Central memory CD8-positive, alpha-beta T cell (primary cell): ENCODE results near the gene AEBP1.
"Not testable (repeated sequence)": the region's sequence is repeated elsewhere in the genome, so short reads cannot be mapped to it uniquely, and the experiment has no call there.

Experiments used
- ATAC-seq: fragments of 150-1000 bp; cut with Tn5 transposase; replicated peaks from 2 replicates; pipeline ENCODE4 v1.10.0; 2022; ENCODE audit warnings: mild to moderate bottlenecking, moderate FRiP score, moderate number of reproducible peaks; ENCODE audit not compliant: poor library complexity, severe bottlenecking; ENCODE audit errors: extremely low read depth
- DNase-seq, 2 donors: peaks; one replicate each; pipeline ENCODE4 v3.0.0; 2021; ENCODE audit warnings: low spot score in 2 of 2
- H3K27ac Mint-ChIP-seq: one replicate; pipeline ENCODE4 v1.8.0; 2022; ENCODE audit warnings: low read depth, mild to moderate bottlenecking, moderate library complexity, mixed read lengths
- H3K27me3 Mint-ChIP-seq: one replicate; pipeline ENCODE4 v1.8.0; 2022; ENCODE audit warnings: mixed read lengths
- H3K36me3 Mint-ChIP-seq: one replicate; pipeline ENCODE4 v1.8.0; 2022; ENCODE audit warnings: mild to moderate bottlenecking, moderate library complexity, mixed read lengths; ENCODE audit not compliant: insufficient read depth
- H3K4me1 Mint-ChIP-seq: one replicate; pipeline ENCODE4 v1.8.0; 2022; ENCODE audit warnings: mixed read lengths
- H3K4me3 Mint-ChIP-seq: one replicate; pipeline ENCODE4 v1.8.0; 2022; ENCODE audit warnings: mild to moderate bottlenecking, moderate library complexity, mixed read lengths
- H3K9me3 Mint-ChIP-seq: one replicate; pipeline ENCODE4 v1.8.0; 2022; ENCODE audit warnings: mixed read lengths

Gene AEBP1

DNA sequence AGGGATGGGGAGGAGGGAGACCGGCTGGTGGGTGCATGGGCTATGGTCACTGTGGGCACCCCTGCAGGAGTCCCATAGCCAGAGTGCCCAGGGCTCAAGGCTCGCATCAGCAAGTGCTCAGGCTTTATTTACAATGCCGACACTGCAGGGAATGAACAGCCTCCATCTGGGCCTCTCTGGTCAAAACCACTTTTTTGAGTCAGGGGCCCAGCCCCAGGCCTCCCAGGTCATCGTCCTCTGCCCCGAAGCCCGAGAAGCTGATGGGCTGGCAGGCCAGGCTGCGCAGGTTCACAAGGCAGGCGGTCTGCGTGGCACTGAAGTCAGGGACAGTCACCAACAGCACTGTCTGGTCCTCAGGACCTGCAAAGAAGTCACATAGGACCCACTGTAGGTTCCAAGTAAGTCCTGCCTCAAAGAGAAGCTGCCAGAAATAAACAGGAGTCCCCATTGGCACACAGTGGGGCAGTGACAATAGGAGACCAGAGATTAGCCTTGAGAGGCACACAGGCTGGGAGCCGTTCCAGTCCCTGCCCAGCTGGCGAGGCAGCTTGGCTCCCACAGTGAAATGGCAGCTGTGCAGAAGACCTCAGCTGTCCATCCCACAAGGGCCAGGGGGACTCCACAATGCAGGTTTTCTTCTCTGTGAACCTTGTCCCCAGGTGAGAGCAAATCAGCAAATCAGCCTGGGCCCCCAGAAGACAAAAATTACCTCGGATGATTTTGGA, 10.6 kb downstream of the AEBP1 start:
- H3K27me3 Mint-ChIP-seq = no peaks in the 10 kb centered on the region
- H3K4me3 Mint-ChIP-seq = no peak overlapping the region
- no peak for ATAC-seq
- H3K9me3 Mint-ChIP-seq = no peaks in the 10 kb centered on the region
- H3K4me1 Mint-ChIP-seq = peaks cover 2% of the 10 kb centered on the region
- peaks cover 8% of the 10 kb centered on the region for H3K36me3 Mint-ChIP-seq
- no peak overlapping the region for H3K27ac Mint-ChIP-seq
- DNase-seq = no peak

- Mint-ChIP-seq H3K9me3 (no peaks in the 10 kb centered on the region), H3K27me3 (no peaks in the 10 kb centered on the region), H3K27ac (no peak overlapping the region), H3K4me1 (peaks cover 8% of the 10 kb centered on the region), H3K36me3 (peaks cover 9% of the 10 kb centered on the region), H3K4me3 (no peak overlapping the region)
- ATAC-seq (no peak), DNase-seq (no peak)
Observed at GRCh38 chr7:44116087-44116788, 12.1 kb downstream of the AEBP1 start.

DNA sequence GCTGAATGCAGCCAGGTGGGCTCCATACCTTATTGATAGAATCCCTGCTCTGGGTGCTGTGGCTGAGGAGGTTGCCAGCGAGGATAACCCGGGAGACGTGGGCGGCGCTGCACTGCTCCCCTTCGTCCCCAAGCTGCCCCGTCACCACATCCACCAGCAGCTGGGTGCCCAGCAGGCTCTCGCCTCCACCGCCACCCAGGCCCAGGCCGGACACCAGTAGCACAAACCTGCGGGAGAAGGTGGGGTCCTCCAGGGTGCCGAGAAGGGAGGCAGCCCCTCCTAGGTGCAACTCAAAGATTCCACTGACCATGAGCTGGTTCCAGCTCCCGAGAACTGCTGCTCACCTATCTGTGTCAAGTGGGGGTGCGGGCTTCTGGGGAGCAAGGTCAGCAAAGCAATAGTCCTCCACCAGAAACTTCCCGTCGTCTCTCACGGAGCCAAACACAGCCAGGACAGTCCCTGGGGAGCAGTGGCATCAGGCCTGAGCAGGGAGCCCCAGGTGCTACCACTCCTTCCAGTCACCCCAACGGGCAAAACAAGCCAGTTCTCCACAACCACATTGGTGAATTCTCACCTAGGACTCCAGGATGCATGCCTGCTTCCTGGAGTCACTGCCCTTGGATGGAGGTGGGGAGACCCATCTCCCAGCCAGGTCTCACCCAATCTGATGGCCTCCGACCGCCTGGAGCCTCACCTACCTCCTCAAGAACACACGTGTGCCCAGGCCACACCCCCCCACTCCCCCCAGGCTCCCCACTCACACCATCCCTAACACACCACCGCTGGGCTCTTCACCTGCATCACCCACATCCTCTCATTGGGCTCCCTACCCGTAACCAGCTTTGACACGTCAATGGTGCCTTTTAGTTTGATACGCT, 12.9 kb downstream of the AEBP1 start:
- Mint-ChIP-seq H3K4me1 (peaks cover 8% of the 10 kb centered on the region), H3K36me3 (peaks cover 9% of the 10 kb centered on the region), H3K9me3 (no peaks in the 10 kb centered on the region), H3K27me3 (no peaks in the 10 kb centered on the region), H3K4me3 (no peak overlapping the region), H3K27ac (no peak overlapping the region)
- no peak for ATAC-seq
- no peak for DNase-seq

DNA sequence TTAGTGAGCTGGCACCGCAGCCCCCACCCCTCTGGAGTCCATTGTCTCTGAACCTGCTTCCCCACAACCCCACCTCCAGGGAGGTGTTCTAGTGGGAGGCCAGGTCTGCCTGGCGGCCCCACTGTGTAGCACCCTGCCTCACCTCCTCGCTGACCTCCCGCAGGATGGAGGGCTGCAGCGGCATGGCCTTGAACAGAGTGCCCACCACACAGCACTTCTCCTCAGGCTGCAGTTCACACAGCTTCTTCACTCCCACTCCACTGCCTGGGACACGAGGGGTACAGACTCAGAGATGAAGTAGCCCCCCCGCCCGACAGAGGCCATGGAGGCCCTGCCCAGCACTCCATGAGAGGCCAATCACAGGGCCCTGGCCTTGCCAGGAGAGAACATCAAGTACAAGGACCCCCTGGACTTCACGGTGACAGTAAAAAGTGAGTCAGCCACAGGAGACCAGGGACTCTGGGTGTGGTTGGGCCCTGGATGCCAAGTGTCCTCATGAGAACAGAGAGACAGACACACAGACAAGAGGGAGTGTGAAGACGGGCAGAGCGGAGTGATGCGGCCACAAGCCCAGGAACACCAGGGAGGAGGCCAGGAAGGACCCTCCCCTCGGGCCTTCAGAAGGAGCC, 13.8 kb downstream of the AEBP1 start:
- H3K27ac Mint-ChIP-seq = no peak overlapping the region
- no peaks in the 10 kb centered on the region for H3K9me3 Mint-ChIP-seq
- no peaks in the 10 kb centered on the region for H3K27me3 Mint-ChIP-seq
- DNase-seq = no peak
- peaks cover 9% of the 10 kb centered on the region for H3K36me3 Mint-ChIP-seq
- no peak for ATAC-seq
- no peak overlapping the region for H3K4me3 Mint-ChIP-seq
- peaks cover 14% of the 10 kb centered on the region for H3K4me1 Mint-ChIP-seq

DNA sequence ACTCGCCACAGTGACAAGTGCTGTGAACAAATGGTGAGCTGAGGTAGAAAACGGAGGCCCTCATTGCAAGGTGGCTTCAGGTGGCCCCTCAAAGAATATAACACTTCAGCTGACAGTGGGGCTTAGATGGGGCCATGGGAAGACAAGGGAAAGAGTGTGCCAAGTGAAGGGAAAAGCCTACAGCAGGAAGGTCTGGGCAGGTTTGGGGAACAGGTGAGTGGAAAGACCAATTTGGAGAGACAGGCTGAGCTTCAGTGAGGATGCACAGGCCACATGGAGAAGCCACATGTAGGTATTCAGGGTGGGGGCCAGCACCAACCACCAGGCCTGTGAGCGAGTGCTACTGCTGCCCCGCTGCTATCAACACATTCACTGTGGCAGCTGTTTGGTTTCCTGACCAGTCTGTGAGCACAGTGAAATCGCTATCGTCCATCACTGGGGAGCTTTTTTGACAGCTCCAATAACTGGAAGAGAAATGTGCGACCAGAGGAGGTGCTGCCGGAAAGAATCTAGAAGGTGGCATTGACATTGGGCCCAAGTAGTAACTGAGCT, 15.8 kb downstream of the AEBP1 start:
- Mint-ChIP-seq H3K4me1 (peaks cover 23% of the 10 kb centered on the region), H3K4me3 (no peak overlapping the region), H3K27ac (no peak overlapping the region), H3K9me3 (no peaks in the 10 kb centered on the region), H3K27me3 (no peaks in the 10 kb centered on the region), H3K36me3 (peaks cover 16% of the 10 kb centered on the region)
- ATAC-seq = no peak
- DNase-seq = no peak

GRCh38 chr7:44120395-44120794, 16.2 kb downstream of the AEBP1 start:
- Mint-ChIP-seq H3K27ac (no peak overlapping the region), H3K36me3 (peaks cover 16% of the 10 kb centered on the region), H3K27me3 (no peaks in the 10 kb centered on the region), H3K9me3 (no peaks in the 10 kb centered on the region), H3K4me1 (peaks cover 23% of the 10 kb centered on the region), H3K4me3 (no peak overlapping the region)
- DNase-seq (no peak), ATAC-seq (no peak)

- H3K27ac Mint-ChIP-seq = peak overlapping the region; percentile 64
- DNase-seq = no peak
- H3K36me3 Mint-ChIP-seq = peaks cover 13% of the 10 kb centered on the region
- H3K4me1 Mint-ChIP-seq = peaks cover 23% of the 10 kb centered on the region
- no peaks in the 10 kb centered on the region for H3K27me3 Mint-ChIP-seq
- H3K4me3 Mint-ChIP-seq = peak overlapping the region; percentile 89
- no peak for ATAC-seq
- no peaks in the 10 kb centered on the region for H3K9me3 Mint-ChIP-seq
Observed at GRCh38 chr7:44121761-44122420, 17.7 kb downstream of the AEBP1 start.

GRCh38 chr7:44122529-44122928, 18.4 kb downstream of the AEBP1 start:
- Mint-ChIP-seq H3K27me3 (no peaks in the 10 kb centered on the region), H3K4me3 (peak overlapping the region; percentile 89), H3K27ac (peak overlapping the region; percentile 64), H3K9me3 (no peaks in the 10 kb centered on the region), H3K4me1 (peaks cover 23% of the 10 kb centered on the region), H3K36me3 (peaks cover 13% of the 10 kb centered on the region)
- DNase-seq = no peak
- ATAC-seq = no peak

GRCh38 chr7:44123190-44124003, 19.3 kb downstream of the AEBP1 start, which contains the start of gene POLD2:
TSS of gene POLD2 (minus strand) at chr7:44123548. CDS start at chr7:44122053, 1,495 bp downstream.
- peak within 1 kb of the TSS; percentile 96 for H3K27ac Mint-ChIP-seq

GRCh38 chr7:44124822-44125202, 20.7 kb downstream of the AEBP1 start:
- peaks cover 8% of the 10 kb centered on the region for H3K36me3 Mint-ChIP-seq
- H3K4me1 Mint-ChIP-seq = peaks cover 20% of the 10 kb centered on the region
- no peaks in the 10 kb centered on the region for H3K9me3 Mint-ChIP-seq
- DNase-seq (no peak), ATAC-seq (no peak)
- peak overlapping the region; percentile 89 for H3K4me3 Mint-ChIP-seq
- no peaks in the 10 kb centered on the region for H3K27me3 Mint-ChIP-seq
- peak overlapping the region; percentile 16 for H3K27ac Mint-ChIP-seq

More at GRCh38 chr7:44123190-44124003, 19.3 kb downstream of the AEBP1 start, which contains the start of gene POLD2:
- Mint-ChIP-seq H3K9me3 (no peaks in the 10 kb centered on the region), H3K36me3 (peaks cover 12% of the 10 kb centered on the region), H3K27me3 (no peaks in the 10 kb centered on the region), H3K4me3 (peak within 1 kb of the TSS; percentile 89), H3K4me1 (peaks cover 23% of the 10 kb centered on the region)
- ATAC-seq = peak; percentile 100
- peak; percentile 88 to 93 for DNase-seq

GRCh38 chr7:44126574-44126973, 22.4 kb downstream of the AEBP1 start:
- H3K4me3 Mint-ChIP-seq, DNase-seq, H3K36me3 Mint-ChIP-seq, H3K9me3 Mint-ChIP-seq, H3K27me3 Mint-ChIP-seq, ATAC-seq: not testable (repeated sequence)
- Mint-ChIP-seq H3K4me1 (peaks cover 16% of the 10 kb centered on the region), H3K27ac (peak overlapping the region; percentile 15)
